Trophoblast cell (in vitro differentiated cells and primary cell): ENCODE results near the gene FABP7.

ENCODE experiments used
- DNase-seq, 2 donors: peaks; one replicate each; pipeline ENCODE4 v3.0.0-alpha.2; 2016
- H2AFZ ChIP-seq: 2 replicates; pipeline ENCODE4 v1.6.1; 2013; ENCODE audit warnings: low read length, moderate library complexity, mild to moderate bottlenecking; ENCODE audit not compliant: insufficient read depth, poor library complexity
- H2AK5ac ChIP-seq: 2 replicates; pipeline ENCODE4 v1.6.1; 2013; ENCODE audit warnings: mild to moderate bottlenecking, low read length
- H2BK120ac ChIP-seq: 2 replicates; pipeline ENCODE4 v1.6.1; 2013; ENCODE audit warnings: low read length, mild to moderate bottlenecking, moderate library complexity; ENCODE audit not compliant: insufficient read depth, poor library complexity
- H2BK12ac ChIP-seq: 2 replicates; pipeline ENCODE4 v1.6.1; 2013; ENCODE audit warnings: mild to moderate bottlenecking, low read length, moderate library complexity
- H2BK5ac ChIP-seq: 2 replicates; pipeline ENCODE4 v1.6.1; 2013; ENCODE audit warnings: low read length, low read depth, moderate library complexity, mild to moderate bottlenecking; ENCODE audit not compliant: poor library complexity
- H3K14ac ChIP-seq: 2 replicates; pipeline ENCODE4 v1.6.1; 2013; ENCODE audit warnings: mild to moderate bottlenecking, low read length
- H3K18ac ChIP-seq: 2 replicates; pipeline ENCODE4 v1.6.1; 2013; ENCODE audit warnings: mild to moderate bottlenecking, low read length
- H3K23ac ChIP-seq: 2 replicates; pipeline ENCODE4 v1.6.1; 2013; ENCODE audit warnings: low read length
- H3K27ac ChIP-seq: 2 replicates; pipeline ENCODE4 v1.5.1; 2013; ENCODE audit warnings: low read depth, mild to moderate bottlenecking, inconsistent platforms, low read length, moderate library complexity
- H3K27me3 ChIP-seq: 2 replicates; pipeline ENCODE4 v1.6.1; 2013; ENCODE audit warnings: inconsistent platforms, mild to moderate bottlenecking, low read length, moderate library complexity; ENCODE audit not compliant: insufficient read depth
- H3K36me3 ChIP-seq, 2 experiments: 1 replicate in 1 of 2; 2 replicates in 1 of 2; pipeline ENCODE4 v1.6.1; 2013; ENCODE audit warnings: low read length in 2 of 2, mild to moderate bottlenecking in 2 of 2, moderate library complexity in 1 of 2; ENCODE audit not compliant: insufficient read depth in 2 of 2, control insufficient read depth in 1 of 2
- H3K4ac ChIP-seq: 2 replicates; pipeline ENCODE4 v1.6.1; 2013; ENCODE audit warnings: low read depth, mild to moderate bottlenecking, low read length, moderate library complexity
- H3K4me1 ChIP-seq, 2 experiments: 1 replicate in 1 of 2; 2 replicates in 1 of 2; pipeline ENCODE4 v1.6.1; 2013; ENCODE audit warnings: low read length in 2 of 2, mild to moderate bottlenecking in 2 of 2, moderate library complexity in 1 of 2; ENCODE audit not compliant: insufficient read depth in 2 of 2, control insufficient read depth in 1 of 2
- H3K4me2 ChIP-seq: 2 replicates; pipeline ENCODE4 v1.6.1; 2013; ENCODE audit warnings: inconsistent platforms, mild to moderate bottlenecking, low read length, moderate library complexity
- H3K4me3 ChIP-seq: 2 replicates; pipeline ENCODE4 v1.5.1; 2013; ENCODE audit warnings: mild to moderate bottlenecking, low read depth, low read length, inconsistent platforms
- H3K79me1 ChIP-seq: one replicate; pipeline ENCODE4 v1.6.1; 2013; ENCODE audit warnings: low read length
- H3K79me2 ChIP-seq: 2 replicates; pipeline ENCODE4 v1.6.1; 2013; ENCODE audit warnings: low read length, mild to moderate bottlenecking; ENCODE audit not compliant: control insufficient read depth, insufficient read depth, poor library complexity
- H3K9ac ChIP-seq: 2 replicates; pipeline ENCODE4 v1.6.1; 2013; ENCODE audit warnings: mild to moderate bottlenecking, low read length
- H3K9me3 ChIP-seq: 2 replicates; pipeline ENCODE4 v1.6.1; 2013; ENCODE audit warnings: low read depth, mild to moderate bottlenecking, control low read depth, inconsistent platforms, low read length; ENCODE audit not compliant: insufficient read depth
- H4K12ac ChIP-seq: 2 replicates; pipeline ENCODE4 v1.6.1; 2013; ENCODE audit warnings: low read depth, mild to moderate bottlenecking, low read length, moderate library complexity
- H4K8ac ChIP-seq: 2 replicates; pipeline ENCODE4 v1.6.1; 2013; ENCODE audit warnings: low read depth, mild to moderate bottlenecking, low read length, moderate library complexity
- H4K91ac ChIP-seq: one replicate; pipeline ENCODE4 v1.6.1; 2013; ENCODE audit warnings: low read depth, mild to moderate bottlenecking, low read length, moderate library complexity
- WGBS: extraction: QIAGEN DNeasy Blood & Tissue Kit; methylation state at CpG from one replicate; pipeline ENCODE4 v1.1.7; 2013; ENCODE audit warnings: missing lambda C conversion rate; ENCODE audit not compliant: insufficient read length, insufficient coverage; ENCODE audit errors: extremely low coverage; 5-methylcytosine and 5-hydroxymethylcytosine counted together

FABP7 gene

GRCh38 chr6:122766256-122766655 lies 13.3 kb upstream of the FABP7 start:
- no peak overlapping the region for H2BK12ac ChIP-seq
- H3K79me1 ChIP-seq, result no peaks in the 10 kb centered on the region
- DNase-seq, result no peak
- H4K12ac ChIP-seq, result no peak overlapping the region
- no peak overlapping the region for H3K18ac ChIP-seq
- no peak overlapping the region for H3K9ac ChIP-seq
- H3K23ac ChIP-seq, result no peak overlapping the region
- H3K36me3 ChIP-seq, result no peaks in the 10 kb centered on the region
- no peak overlapping the region for H4K91ac ChIP-seq
- no peak overlapping the region for H2AFZ ChIP-seq
- no peak overlapping the region for H2BK5ac ChIP-seq
- no peak overlapping the region for H4K8ac ChIP-seq
- no peak overlapping the region for H3K4ac ChIP-seq
- H2BK120ac ChIP-seq, result no peak overlapping the region
- H3K27me3 ChIP-seq, result no peaks in the 10 kb centered on the region
- no peaks in the 10 kb centered on the region for H3K9me3 ChIP-seq
- no peak overlapping the region for H3K14ac ChIP-seq
- no peaks in the 10 kb centered on the region for H3K79me2 ChIP-seq
- H3K4me1 ChIP-seq, result no peaks in the 10 kb centered on the region
- no peak overlapping the region for H2AK5ac ChIP-seq
- no peak overlapping the region for H3K27ac ChIP-seq
- no peak overlapping the region for H3K4me2 ChIP-seq
- no peak overlapping the region for H3K4me3 ChIP-seq

- Histone ChIP-seq H3K36me3 (no peaks in the 10 kb centered on the region), H3K27me3 (no peaks in the 10 kb centered on the region), H3K79me1 (no peaks in the 10 kb centered on the region), H3K9ac (no peak overlapping the region), H4K8ac (no peak overlapping the region), H4K91ac (no peak overlapping the region), H2AFZ (no peak overlapping the region), H2AK5ac (no peak overlapping the region), H3K4me3 (no peak overlapping the region), H2BK12ac (no peak overlapping the region), H3K4me2 (no peak overlapping the region), H4K12ac (no peak overlapping the region), H3K4me1 (peaks cover 0 to 3% of the 10 kb centered on the region in 2 experiments), H3K23ac (no peak overlapping the region), H3K18ac (no peak overlapping the region), H2BK5ac (no peak overlapping the region), H3K4ac (no peak overlapping the region), H3K9me3 (no peaks in the 10 kb centered on the region), H3K27ac (no peak overlapping the region), H3K79me2 (no peaks in the 10 kb centered on the region), H2BK120ac (no peak overlapping the region), H3K14ac (no peak overlapping the region)
- no CpG with 5 or more reads among the region's 1 CpG for WGBS
- DNase-seq, result peak; percentile 85 to 90
These were observed 8.5 kb upstream of the FABP7 start for GRCh38 chr6:122770835-122771601.

GRCh38 chr6:122772724-122773415 lies 6.6 kb upstream of the FABP7 start:
- H3K36me3 ChIP-seq, result no peaks in the 10 kb centered on the region

GRCh38 chr6:122775975-122776374 lies 3.5 kb upstream of the FABP7 start:
- no peak for DNase-seq
- no peak overlapping the region for H3K27ac ChIP-seq
- H3K23ac ChIP-seq, result no peak overlapping the region
- no peak overlapping the region for H2BK120ac ChIP-seq
- H4K91ac ChIP-seq, result no peak overlapping the region
- no peak overlapping the region for H3K9ac ChIP-seq
- H2AK5ac ChIP-seq, result no peak overlapping the region
- no peaks in the 10 kb centered on the region for H3K79me1 ChIP-seq
- H3K18ac ChIP-seq, result no peak overlapping the region
- H3K4ac ChIP-seq, result no peak overlapping the region
- no peaks in the 10 kb centered on the region for H3K36me3 ChIP-seq
- no peak overlapping the region for H2BK12ac ChIP-seq
- no peaks in the 10 kb centered on the region for H3K79me2 ChIP-seq
- no peak overlapping the region for H3K4me3 ChIP-seq
- H2AFZ ChIP-seq, result no peak overlapping the region
- no peaks in the 10 kb centered on the region for H3K9me3 ChIP-seq
- no peak overlapping the region for H4K8ac ChIP-seq
- H4K12ac ChIP-seq, result no peak overlapping the region
- H2BK5ac ChIP-seq, result no peak overlapping the region
- no peak overlapping the region for H3K14ac ChIP-seq
- no peaks in the 10 kb centered on the region for H3K27me3 ChIP-seq
- H3K4me1 ChIP-seq, result peaks cover 2 to 8% of the 10 kb centered on the region in 2 experiments
- no peak overlapping the region for H3K4me2 ChIP-seq

More at GRCh38 chr6:122772724-122773415, 6.6 kb upstream of the FABP7 start:
- Histone ChIP-seq H2AFZ (no peak overlapping the region), H4K12ac (no peak overlapping the region), H3K9ac (no peak overlapping the region), H3K9me3 (no peaks in the 10 kb centered on the region), H4K8ac (no peak overlapping the region), H3K4ac (no peak overlapping the region), H3K79me1 (no peaks in the 10 kb centered on the region), H3K4me1 (peaks cover 0 to 3% of the 10 kb centered on the region in 2 experiments), H3K23ac (no peak overlapping the region), H3K27me3 (no peaks in the 10 kb centered on the region), H3K14ac (no peak overlapping the region), H3K27ac (peak overlapping the region; percentile 36), H3K18ac (no peak overlapping the region), H2AK5ac (no peak overlapping the region), H3K4me2 (no peak overlapping the region), H2BK12ac (no peak overlapping the region), H3K79me2 (no peaks in the 10 kb centered on the region), H4K91ac (peak overlapping the region; percentile 41), H2BK120ac (no peak overlapping the region), H2BK5ac (peak overlapping the region; percentile 40), H3K4me3 (no peak overlapping the region)
- WGBS, result no CpG with 5 or more reads among the region's 3 CpGs
- peak; percentile 94 to 97 for DNase-seq
